K562 (cell line): ENCODE measurements around the gene UNC93B1. TPM values are rescaled to one million over a fixed set of nuclear protein-coding genes. Genes with fewer than 3 reads are reported as not detected.
A peak's percentile ranks its signal among the peaks of the same experiment; 100 is the strongest.

Experiments used
- ATAC-seq: fragments of 200-7000 bp; cut with Tn5 transposase; 3 replicates; pipeline ENCODE4 v1.9.1; 2020; ENCODE audit warnings: moderate library complexity
- BruUV-seq: library from RNA; stranded (reverse); fragments of 400-500 nt; replicated peaks from 2 replicates; lab custom pipeline; 2021; lab: Mats Ljungman, UMichigan
- CTCF ChIA-PET: fragments of 300-600 bp; formaldehyde crosslinking; extraction: SDS; loops from one replicate; lab custom pipeline; 2021; ENCODE audit warnings: low intra/inter-chr PET ratio; lab: Yijun Ruan, JAX
- POLR2A ChIA-PET: fragments of 300-600, 350-650 bp; sonication (Branson Sonifier 250); formaldehyde crosslinking; extraction: SDS; loops from one replicate; lab custom pipeline; 2021; ENCODE audit warnings: antibody characterized with exemption, inconsistent platforms; lab: Yijun Ruan, JAX
- DNase-seq, 4 experiments: peaks; one replicate each; pipeline versions ENCODE4 v3.0.0 to v3.0.0-alpha.2; 2011 to 2018; ENCODE audit warnings: low spot score in 3 of 4, mixed read lengths in 3 of 4; ENCODE audit errors: extremely low read depth in 1 of 4
- FAIRE-seq: peaks from 2 replicates; lab custom pipeline; 2011; peaks lifted over from hg19 to GRCh38; lab: Jason Lieb, UNC
- H2AFZ ChIP-seq: 2 replicates; pipeline ENCODE4 v1.6.0; 2011; ENCODE audit warnings: low read depth, low read length, control low read depth, inconsistent platforms
- H3K27ac ChIP-seq: fragments of 200-600 bp; 3 replicates; pipeline ENCODE4 v1.8.0; 2011; ENCODE audit warnings: low read depth, mild to moderate bottlenecking, control low read depth, inconsistent platforms, low read length, moderate library complexity, mixed read lengths; ENCODE audit errors: extremely low read depth
- H3K27me3 ChIP-seq, 2 experiments: fragments of 300-600 bp in 1 of 2; 2 replicates in 1 of 2; 3 replicates in 1 of 2; pipeline versions ENCODE4 v1.6.0 to v1.8.0; 2011; ENCODE audit warnings: inconsistent platforms in 2 of 2, low read length in 2 of 2, mild to moderate bottlenecking in 1 of 2, mixed read lengths in 1 of 2, moderate library complexity in 1 of 2; ENCODE audit not compliant: control insufficient read depth in 2 of 2, insufficient read depth in 2 of 2
- H3K36me3 ChIP-seq: fragments of 300-600 bp; 3 replicates; pipeline ENCODE4 v1.8.0; 2011; ENCODE audit warnings: mild to moderate bottlenecking, low read length, inconsistent platforms; ENCODE audit not compliant: control insufficient read depth, insufficient read depth
- H3K4me1 ChIP-seq, 2 experiments: fragments of 200-600 bp in 1 of 2; replicated peaks in 1 of 2; 2 replicates in 1 of 2; 3 replicates in 1 of 2; pipeline versions ENCODE4 v1.5.1 to v1.8.0; 2011; ENCODE audit warnings: inconsistent platforms in 2 of 2, low read length in 2 of 2, mild to moderate bottlenecking in 1 of 2, mixed read lengths in 1 of 2, moderate library complexity in 1 of 2; ENCODE audit not compliant: control insufficient read depth in 2 of 2, insufficient read depth in 2 of 2
- H3K4me2 ChIP-seq: 2 replicates; pipeline ENCODE4 v1.6.1; 2011; ENCODE audit warnings: low read length, control low read depth, inconsistent platforms, mixed read lengths; ENCODE audit not compliant: insufficient read depth
- H3K4me3 ChIP-seq: fragments of 200-600 bp; sonication (generic), shearing (Covaris generic); 2 replicates; pipeline ENCODE4 v1.5.1; 2016; ENCODE audit warnings: control low read depth, inconsistent platforms
- H3K79me2 ChIP-seq: fragments of 200-600 bp; 3 replicates; pipeline ENCODE4 v1.8.0; 2011; ENCODE audit warnings: low read length, inconsistent platforms; ENCODE audit not compliant: control insufficient read depth, insufficient read depth
- H3K9ac ChIP-seq, 2 experiments: 2 replicates each; pipeline versions ENCODE4 v1.6.0 to v1.6.1; 2011; ENCODE audit warnings: low read depth in 2 of 2, low read length in 2 of 2, control low read depth in 1 of 2, inconsistent platforms in 1 of 2, mild to moderate bottlenecking in 1 of 2, mixed read lengths in 1 of 2; ENCODE audit not compliant: insufficient read depth in 1 of 2
- H3K9me1 ChIP-seq: one replicate; pipeline ENCODE4 v1.6.0; 2011; ENCODE audit warnings: inconsistent platforms, mild to moderate bottlenecking, low read length, moderate library complexity; ENCODE audit not compliant: control insufficient read depth, insufficient read depth
- H3K9me3 ChIP-seq: replicated peaks from 2 replicates; pipeline ENCODE4 v1.5.1; 2011; ENCODE audit warnings: low read depth, low read length, inconsistent platforms; ENCODE audit not compliant: control insufficient read depth, insufficient read depth
- H4K20me1 ChIP-seq: replicated peaks from 2 replicates; pipeline ENCODE4 v1.6.1; 2011; ENCODE audit warnings: low read length, inconsistent platforms, mixed read lengths; ENCODE audit not compliant: control insufficient read depth, insufficient read depth
- ARID1B ChIP-seq: fragments of 450-650 bp; IDR thresholded peaks from 2 replicates; pipeline ENCODE4 v1.6.1; 2016; ENCODE audit warnings: antibody characterized with exemption, mild to moderate bottlenecking, inconsistent platforms
- ARID4B ChIP-seq: sonication (generic); formaldehyde crosslinking; IDR thresholded peaks from 2 replicates; pipeline ENCODE4 v1.8.0; 2022; ENCODE audit warnings: mild to moderate bottlenecking, missing genetic modification reagents
- CCNT2 ChIP-seq: IDR thresholded peaks from 2 replicates; pipeline ENCODE4 v1.6.1; 2011; ENCODE audit warnings: borderline replicate concordance, low read depth, mild to moderate bottlenecking, moderate library complexity, mixed read lengths, low read length; ENCODE audit not compliant: insufficient read length; ENCODE audit errors: extremely low read depth
- GTF2B ChIP-seq: IDR thresholded peaks from 2 replicates; pipeline ENCODE4 v1.6.1; 2011; ENCODE audit not compliant: insufficient read length; ENCODE audit errors: extremely low read depth
- HMBOX1 ChIP-seq: sonication (generic); IDR thresholded peaks from 2 replicates; pipeline ENCODE4 v1.6.1; 2016
- ILK ChIP-seq: fragments of 450-650 bp; IDR thresholded peaks from 2 replicates; pipeline ENCODE4 v1.6.1; 2016; ENCODE audit warnings: missing genetic modification characterization, low read depth, mild to moderate bottlenecking, missing compliant biosample characterization, moderate library complexity, borderline replicate concordance
- KAT2B ChIP-seq: IDR thresholded peaks from one replicate; pipeline ENCODE4 v1.6.1; 2012; ENCODE audit warnings: low read depth, mild to moderate bottlenecking, control low read depth, inconsistent platforms, low read length, moderate library complexity
- NR0B1 ChIP-seq: fragments of 450-650 bp; IDR thresholded peaks from one replicate; pipeline ENCODE4 v1.6.1; 2018; ENCODE audit warnings: mild to moderate bottlenecking, moderate library complexity; ENCODE audit not compliant: partially characterized antibody
- NR2F6 ChIP-seq: fragments of 450-650 bp; formaldehyde crosslinking; IDR thresholded peaks from 2 replicates; pipeline ENCODE4 v1.4.0; 2020; ENCODE audit warnings: mild to moderate bottlenecking
- SIN3A ChIP-seq, 2 experiments: fragments of 150-350 bp in 1 of 2; IDR thresholded peaks; 2 replicates each; pipeline ENCODE4 v1.6.1; 2011 to 2016; ENCODE audit warnings: borderline replicate concordance in 2 of 2, low read depth in 2 of 2, low read length in 2 of 2, mild to moderate bottlenecking in 2 of 2, moderate library complexity in 2 of 2; ENCODE audit not compliant: control insufficient read depth in 1 of 2
- ZBED1 ChIP-seq: IDR thresholded peaks from 2 replicates; pipeline ENCODE4 v1.6.1; 2014
- ZNF24 ChIP-seq: fragments of 450-650 bp; IDR thresholded peaks from 2 replicates; pipeline ENCODE4 v1.6.1; 2016
- ZNF347 ChIP-seq: fragments of 450-650 bp; formaldehyde crosslinking; IDR thresholded peaks from 2 replicates; pipeline ENCODE4 v1.4.0; 2020; ENCODE audit warnings: low read depth, mild to moderate bottlenecking, moderate library complexity
- ZNF76 ChIP-seq: fragments of 250-450 bp; sonication (Bioruptor Pico); IDR thresholded peaks from 2 replicates; pipeline ENCODE4 v1.4.0; 2020; ENCODE audit warnings: mild to moderate bottlenecking, moderate library complexity, borderline replicate concordance
- WGBS: fragments of 100-300 bp; shearing (Covaris generic); methylation state at CpG from one replicate; pipeline ENCODE4 v1.1.6; 2016; ENCODE audit warnings: low coverage, mixed read lengths; ENCODE audit not compliant: insufficient coverage; ENCODE audit errors: missing lambda C conversion rate; 5-methylcytosine and 5-hydroxymethylcytosine counted together
- in situ Hi-C: fragments of 300-500 bp; cut with MboI; formaldehyde crosslinking; loops from 4 replicates; pipeline ENCODE4 v1.15.0; 2018; ENCODE audit warnings: inconsistent platforms, mixed read lengths
- intact Hi-C: fragments of 100-400 bp; cut with micrococcal nuclease; formaldehyde crosslinking; loops from 2 replicates; pipeline ENCODE4 v1.14.2; 2022
- polyA plus RNA-seq, 8 experiments: library from polyadenylated mRNA; depleted of rRNA in 4 of 8; stranded (reverse) in 5 of 8; unstranded in 3 of 8; fragments of >200 nt; fragmentation: Nextera tagmentation in 2 of 8; fragmentation: Illumina TruSeq in 1 of 8; extraction: Ambion mirVana in 2 of 8; extraction: Trizol in 1 of 8; gene quantifications; 2 replicates each; pipeline versions ENCODE4 v1.2.1 to v1.2.3, GENCODE V29; 2011 to 2014; ENCODE audit warnings: inconsistent platforms in 1 of 8, missing spikeins in 1 of 8
- total RNA-seq, 7 experiments: library from RNA; depleted of rRNA in 6 of 7; stranded (reverse); fragments of >200 nt in 6 of 7; fragmentation: Illumina TruSeq in 2 of 7; extraction: Trizol in 2 of 7; gene quantifications; 2 replicates each; pipeline versions ENCODE4 v1.2.1 to v1.2.3, GENCODE V29; 2011 to 2021; ENCODE audit warnings: low replicate concordance in 1 of 7

Gene UNC93B1
- total and polyA plus RNA-seq, 9 of the 15 experiments (the other 6 are each of a cell fraction or from before 2014, with no cell fraction given): 0.10 to 13.6 (median 6.5) TPM

- no peak overlapping the region for H2AFZ ChIP-seq
- no peak overlapping the region for H3K4me3 ChIP-seq
- peak overlapping the region in 1 of 2 experiments; percentile 67; a peak in 2 of 4 replicates for H3K9ac ChIP-seq
- H3K27me3 ChIP-seq: no peaks in the 10 kb centered on the region
- ChIA-PET POLR2A (interaction anchor here (0.5 to 1.0 kb wide), 3 partner anchors 12 to 545 kb away, joined by 3 to 4 read pairs (median 3); no protein-coding TSS in a partner anchor), CTCF (no interaction called here)
- H3K27ac ChIP-seq: no peak overlapping the region; the same call in 2 of the 3 replicates
- H3K4me2 ChIP-seq: no peak overlapping the region
- no peaks in the 10 kb centered on the region for H4K20me1 ChIP-seq
- ATAC-seq: no peak
- peaks cover 48% of the 10 kb centered on the region for H3K79me2 ChIP-seq
- in situ Hi-C loops: no loop called here
- intact Hi-C loops: no loop called here
- peaks cover 51% of the 10 kb centered on the region; the same call in 2 of the 3 replicates for H3K36me3 ChIP-seq
- H3K9me3 ChIP-seq: no peaks in the 10 kb centered on the region
- no peak for DNase-seq
- H3K9me1 ChIP-seq: no peaks in the 10 kb centered on the region
- FAIRE-seq: no peak
- H3K4me1 ChIP-seq: peaks cover 30 to 79% of the 10 kb centered on the region in 2 experiments
- no TSS peak for BruUV-seq
- WGBS: 77% methylated on average over 14 of the region's 14 CpGs
- TF ChIP-seq ARID4B (CRISPR knock-in tag) (0 out of 2 replicates have a peak, but pooled peaks have one; percentile 45), NR2F6 (CRISPR knock-in tag) (no peak), HMBOX1 (no peak), CCNT2 (no peak), SIN3A (IDR thresholded peaks at IDR 0.05; ENCODE audit: borderline replicate concordance in 2 of 2, control insufficient read depth in 1 of 2, low read depth in 2 of 2, low read length in 2 of 2) (no peak), ARID1B (no peak), NR0B1 (no peak), ZNF76 (CRISPR knock-in tag) (no peak), KAT2B (no peak), ZBED1 (no peak), ZNF347 (CRISPR knock-in tag) (no peak), ILK (tag) (no peak), ZNF24 (no peak), GTF2B (no peak)
These were observed 32.9 kb upstream of the UNC93B1 start for GRCh38 chr11:68036717-68037239.
